ENCODE measurements around the gene PTPRM.

Gene PTPRM

DNA sequence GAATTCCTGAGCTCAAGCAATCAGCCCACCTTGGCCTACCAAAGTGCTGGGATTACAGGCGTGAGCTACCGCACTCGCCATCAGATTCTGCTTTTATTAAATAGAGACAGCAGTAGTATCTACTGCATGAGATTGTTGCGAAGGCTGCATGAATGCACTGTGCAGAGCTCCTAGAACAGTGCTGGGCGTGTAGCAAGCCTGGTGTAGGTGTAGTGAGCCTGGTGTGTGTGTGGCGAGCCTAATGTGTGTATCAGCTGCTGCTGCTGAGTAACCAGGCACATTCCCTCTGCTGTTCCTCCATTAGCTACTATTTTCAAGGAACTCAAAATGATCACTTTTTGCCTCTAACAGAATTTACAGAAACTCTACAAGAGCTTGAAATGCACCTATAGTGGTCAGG, 57.6 kb downstream of the PTPRM start:
- no peak for DNase-seq
- intact Hi-C loops (cut with DNase I), result no loop called here

DNA sequence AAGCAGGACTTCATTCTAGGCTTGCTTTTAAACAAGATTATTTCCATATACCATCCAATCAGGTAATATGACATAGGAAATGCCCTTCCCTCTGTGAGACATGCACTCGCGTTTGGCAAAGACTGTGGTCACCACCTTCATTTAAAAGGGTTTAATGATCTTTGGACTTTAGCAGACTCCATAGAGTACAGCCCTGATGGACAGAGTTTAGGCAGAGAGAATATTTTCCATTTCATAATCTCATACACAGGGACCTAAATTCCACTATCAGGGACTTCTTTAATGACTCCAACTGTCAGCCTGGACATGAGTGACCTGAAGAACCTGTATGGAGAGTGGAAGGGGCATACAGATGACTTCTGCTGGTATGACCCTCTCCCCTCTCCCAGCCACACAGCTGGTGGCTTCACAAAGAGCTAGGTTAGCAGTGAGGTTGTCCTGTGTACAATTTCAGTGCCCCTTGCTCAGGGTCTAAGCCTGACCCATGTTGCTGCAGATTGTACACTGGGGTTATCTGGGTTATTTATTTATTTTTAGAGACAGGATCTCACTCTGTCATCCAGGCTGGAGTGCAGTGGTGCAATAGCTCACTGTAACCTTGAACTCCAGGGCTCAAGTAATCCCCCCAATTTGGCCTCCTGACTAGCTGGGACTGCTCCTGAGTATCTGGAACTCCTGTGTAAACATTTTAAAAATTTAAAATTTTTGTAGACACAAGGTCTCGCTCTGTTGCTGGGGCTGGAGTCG, 59.2 kb downstream of the PTPRM start:
- DNase-seq, result no peak
- intact Hi-C loops (cut with DNase I), result no loop called here

GRCh38 chr18:7626922-7627440, 59.9 kb downstream of the PTPRM start:
- no peak for DNase-seq
- intact Hi-C loops (cut with DNase I), result no loop called here

DNA sequence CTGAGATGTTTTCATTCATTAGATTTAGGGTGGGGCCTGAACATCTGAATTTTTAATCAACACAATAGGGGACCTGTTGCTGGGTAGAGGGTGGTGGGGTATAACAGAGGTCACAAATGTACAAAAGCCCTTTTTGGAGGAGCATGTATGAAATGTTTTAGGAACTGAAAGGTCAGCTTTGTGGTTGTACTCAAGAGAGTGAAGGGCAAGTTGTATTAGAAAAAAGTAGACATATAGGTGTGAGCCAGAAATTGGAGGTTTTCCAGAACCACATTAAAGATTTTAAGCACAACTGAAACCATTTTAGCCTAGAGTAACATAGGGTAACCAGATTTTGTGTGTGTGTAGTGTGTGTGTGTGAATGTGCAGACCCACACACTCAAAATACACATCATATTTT, 62.3 kb downstream of the PTPRM start:
- intact Hi-C loops (cut with DNase I), result no loop called here

GRCh38 chr18:7630731-7631442, 63.8 kb downstream of the PTPRM start:
- no peak for DNase-seq
- intact Hi-C loops (cut with DNase I), result no loop called here

More for the DNA sequence above, 62.3 kb downstream of the PTPRM start:
- no peak for DNase-seq

DNA sequence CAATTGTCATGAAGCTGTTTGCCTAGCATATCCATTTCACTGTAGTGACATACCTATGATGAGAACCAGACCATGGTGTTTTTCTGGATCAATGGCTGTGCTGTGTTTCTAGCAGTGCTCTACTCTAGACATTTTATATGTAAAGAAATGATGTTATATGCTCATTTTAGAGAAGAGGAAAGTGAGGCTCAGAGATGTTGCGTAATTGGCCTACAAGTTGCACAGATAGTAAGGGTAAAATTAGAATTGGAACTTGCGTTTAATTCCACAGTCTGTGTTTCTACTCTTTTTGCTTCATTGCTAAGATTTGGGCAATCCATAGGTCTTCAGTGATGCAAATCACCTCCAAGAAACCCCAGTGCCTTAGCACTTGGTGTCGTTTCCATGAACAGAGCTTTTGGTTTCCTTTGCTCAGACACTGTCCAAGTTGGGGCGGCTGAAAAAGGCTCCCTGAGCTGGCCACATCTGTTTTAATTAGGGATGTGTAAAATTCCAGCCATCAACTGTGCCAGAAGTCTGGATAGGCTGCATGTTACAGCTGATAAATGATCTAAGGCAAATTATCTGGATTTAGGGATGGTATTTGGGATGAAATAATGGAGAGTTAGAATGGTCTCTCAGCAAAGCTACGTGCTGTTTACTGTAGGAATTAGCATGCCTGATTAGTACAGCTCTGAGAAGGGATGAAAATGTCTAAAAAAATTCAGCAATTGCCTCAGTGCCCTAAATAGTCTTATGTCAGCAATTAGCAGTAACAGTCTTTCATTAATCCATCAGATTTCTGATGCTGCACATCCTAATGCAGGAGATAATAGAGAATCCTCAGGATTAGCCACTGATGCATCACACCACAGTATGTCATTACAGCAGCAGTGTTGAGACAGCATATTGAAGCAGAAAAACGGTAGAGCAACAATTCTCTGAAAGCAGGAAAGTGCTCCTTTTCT, 65.3 kb downstream of the PTPRM start:
- intact Hi-C loops (cut with DNase I), result no loop called here
- DNase-seq, result no peak

DNA sequence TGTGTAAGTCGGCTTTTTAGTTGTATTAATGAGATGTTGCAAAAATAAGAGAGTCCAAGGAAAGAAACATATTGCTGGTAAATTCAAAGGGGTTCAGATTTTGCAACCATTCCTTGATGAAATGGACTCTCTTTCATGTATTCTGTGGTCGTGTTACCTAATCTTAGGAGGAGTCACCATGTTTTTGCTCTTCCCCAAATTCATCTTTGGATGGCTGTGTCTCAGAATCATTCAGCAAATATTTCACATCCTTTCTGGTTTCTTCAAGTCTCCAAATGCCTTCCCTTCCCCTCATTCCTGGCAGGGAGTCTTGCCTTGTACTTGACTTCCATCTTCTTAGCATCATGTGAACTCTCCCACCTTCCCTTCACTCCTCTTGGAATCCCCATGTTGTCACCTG, 66.1 kb downstream of the PTPRM start:
- intact Hi-C loops (cut with DNase I), result no loop called here
- DNase-seq, result no peak

- intact Hi-C loops (cut with DNase I), result no loop called here
- DNase-seq, result no peak
Observed at GRCh38 chr18:7635948-7636347, 68.8 kb downstream of the PTPRM start.

- DNase-seq, result no peak
- intact Hi-C loops (cut with DNase I), result no loop called here
Observed at GRCh38 chr18:7637269-7637668, 70.2 kb downstream of the PTPRM start.

- DNase-seq, result no peak
- intact Hi-C loops (cut with DNase I), result no loop called here
Observed at GRCh38 chr18:7638321-7638720, 71.2 kb downstream of the PTPRM start.

- DNase-seq, result no peak
- intact Hi-C loops (cut with DNase I), result no loop called here
Observed at GRCh38 chr18:7641813-7642212, 74.7 kb downstream of the PTPRM start.

DNA sequence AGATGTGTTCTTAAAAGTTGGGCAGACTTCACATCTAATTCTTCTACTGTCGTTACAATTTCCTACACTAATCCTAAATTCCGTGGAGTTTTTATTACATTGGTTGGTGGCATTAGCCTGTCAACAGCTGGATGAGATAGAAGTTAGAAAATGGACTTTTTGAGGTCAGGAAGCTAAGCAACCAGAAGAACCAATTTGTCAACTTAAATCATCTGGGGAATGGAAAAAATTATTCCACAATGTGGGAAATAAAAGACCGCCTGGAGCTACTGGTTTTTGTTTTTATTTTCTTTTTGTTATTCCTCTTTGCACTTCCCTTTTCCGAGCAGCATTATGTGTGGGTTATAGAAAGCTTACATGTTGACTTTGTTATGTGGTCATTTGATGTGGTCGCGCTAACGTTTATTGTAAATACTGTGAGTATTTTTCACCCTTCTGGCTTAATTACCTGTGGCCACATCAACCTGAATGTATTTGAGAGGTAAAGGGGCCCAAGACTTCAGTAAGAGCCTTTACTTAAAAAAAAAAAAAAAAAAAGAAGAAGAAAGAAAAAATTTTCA, 75.3 kb downstream of the PTPRM start:
- intact Hi-C loops (cut with DNase I), result no loop called here
- DNase-seq, result no peak

GRCh38 chr18:7645756-7646155, 78.6 kb downstream of the PTPRM start:
- DNase-seq, result no peak
- intact Hi-C loops (cut with DNase I), result no loop called here

DNA sequence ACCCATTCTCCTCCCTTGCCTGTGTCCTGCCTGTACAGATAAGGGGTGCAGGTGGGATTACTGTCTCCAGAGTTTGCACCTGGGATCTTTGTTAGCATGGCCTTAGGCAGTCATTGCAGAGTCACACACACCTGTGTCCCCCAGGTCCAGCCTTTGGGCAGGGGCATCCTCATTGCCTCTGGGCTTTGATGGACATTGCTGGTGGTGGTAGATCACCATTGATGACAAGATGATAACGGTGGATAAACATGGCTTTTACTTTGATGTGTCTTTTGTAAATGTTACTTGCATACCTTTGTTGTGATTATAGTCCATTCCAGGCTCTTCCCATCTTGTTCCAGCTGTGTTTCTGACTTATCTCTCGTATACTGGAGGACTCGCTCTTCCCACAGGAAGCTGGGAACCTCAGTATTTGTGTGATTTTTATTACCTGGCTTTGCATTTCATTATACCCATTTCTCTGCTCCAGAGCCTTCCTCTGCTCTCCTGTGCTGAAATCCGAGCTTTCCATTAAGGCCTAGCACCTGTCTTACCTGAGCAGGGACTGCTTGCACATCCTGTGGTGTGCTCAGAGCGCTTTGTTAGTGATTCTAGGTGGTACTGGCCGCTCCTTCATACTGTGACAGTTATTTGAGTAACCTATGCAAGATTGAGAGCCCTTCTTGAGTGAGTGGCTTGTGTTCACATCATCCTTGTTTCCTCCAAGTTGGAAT, 79.2 kb downstream of the PTPRM start:
- DNase-seq, result no peak
- intact Hi-C loops (cut with DNase I), result no loop called here

DNA sequence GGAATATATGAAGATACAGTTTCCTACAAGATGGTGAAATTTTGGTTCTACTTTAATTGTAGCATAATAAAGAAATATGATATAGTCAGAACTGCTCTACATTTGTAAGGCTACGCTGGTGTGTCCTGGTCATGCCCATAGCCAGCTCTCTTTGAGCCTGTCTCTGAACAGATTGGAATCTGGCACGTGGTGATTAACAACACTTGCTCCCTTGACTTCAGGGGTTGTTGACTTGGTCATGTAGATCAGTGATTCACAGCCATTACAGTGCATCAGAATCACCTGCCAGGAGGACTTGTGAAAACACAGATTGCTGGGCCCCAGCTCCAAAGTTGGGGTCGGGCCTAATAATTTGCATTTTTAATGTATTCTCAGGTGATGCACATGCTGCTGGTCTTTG, 80.4 kb downstream of the PTPRM start:
- intact Hi-C loops (cut with DNase I), result no loop called here
- DNase-seq, result no peak

GRCh38 chr18:7657050-7657449, 89.9 kb downstream of the PTPRM start:
- no peak for DNase-seq
- intact Hi-C loops (cut with DNase I), result no loop called here

GRCh38 chr18:7657937-7658336, 90.8 kb downstream of the PTPRM start:
- no peak for DNase-seq
- intact Hi-C loops (cut with DNase I), result no loop called here

- DNase-seq, result no peak
- intact Hi-C loops (cut with DNase I), result no loop called here
Observed at GRCh38 chr18:7658701-7659100, 91.6 kb downstream of the PTPRM start.

DNA sequence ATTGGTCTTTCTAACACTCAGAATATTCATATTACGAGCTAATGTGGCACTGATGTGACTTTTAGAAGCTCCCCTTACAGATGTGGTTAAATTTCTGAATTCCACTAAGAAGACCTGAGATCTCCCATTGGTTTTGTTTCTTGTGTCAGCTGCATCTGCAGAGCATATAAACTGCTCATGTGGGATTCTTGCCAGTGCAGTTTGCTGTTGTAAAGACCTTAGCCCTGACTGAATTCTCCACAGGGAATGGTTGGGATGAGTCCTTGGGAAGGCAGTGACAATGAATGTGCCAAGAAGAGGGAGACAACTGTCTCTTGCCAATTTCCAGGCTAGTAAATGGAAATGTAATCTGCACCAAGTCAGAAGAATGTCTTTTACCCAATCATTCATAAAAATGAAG, 94.1 kb downstream of the PTPRM start:
- DNase-seq, result no peak
- intact Hi-C loops (cut with DNase I), result no loop called here

DNA sequence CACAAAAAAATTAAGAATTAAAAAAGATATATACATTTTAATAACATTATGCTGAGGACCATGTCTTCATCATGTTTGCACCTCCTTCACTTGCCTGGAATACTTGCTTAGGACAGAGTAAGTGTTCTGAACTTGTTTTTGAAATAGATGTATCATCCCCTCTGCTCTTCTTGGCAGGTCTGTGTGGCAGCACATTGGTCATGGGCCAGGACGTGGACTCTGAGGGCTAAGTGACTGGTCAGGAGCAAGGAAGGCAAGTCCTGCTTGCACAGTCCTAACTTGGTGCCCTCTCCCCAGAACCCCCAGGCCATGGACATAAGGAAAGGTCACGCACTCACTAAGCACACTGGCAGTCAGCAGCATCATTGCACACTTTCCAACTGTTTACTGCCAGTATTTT, 95.8 kb downstream of the PTPRM start:
- no peak for DNase-seq
- intact Hi-C loops (cut with DNase I), result no loop called here
